Stimulated activated CD4-positive, alpha-beta T cell treated with anti-CD3 and anti-CD28 coated beads, Interleukin-1b, Interleukin-23, amount 100 ng/mL, for 1 hour (primary cell): ENCODE measurements around the gene PLXNA1.

ENCODE experiments used
- DNase-seq, 2 donors: peaks; one replicate each; pipeline ENCODE4 v3.0.0-alpha.2; 2020; ENCODE audit warnings: low read depth in 2 of 2

PLXNA1 gene

DNA sequence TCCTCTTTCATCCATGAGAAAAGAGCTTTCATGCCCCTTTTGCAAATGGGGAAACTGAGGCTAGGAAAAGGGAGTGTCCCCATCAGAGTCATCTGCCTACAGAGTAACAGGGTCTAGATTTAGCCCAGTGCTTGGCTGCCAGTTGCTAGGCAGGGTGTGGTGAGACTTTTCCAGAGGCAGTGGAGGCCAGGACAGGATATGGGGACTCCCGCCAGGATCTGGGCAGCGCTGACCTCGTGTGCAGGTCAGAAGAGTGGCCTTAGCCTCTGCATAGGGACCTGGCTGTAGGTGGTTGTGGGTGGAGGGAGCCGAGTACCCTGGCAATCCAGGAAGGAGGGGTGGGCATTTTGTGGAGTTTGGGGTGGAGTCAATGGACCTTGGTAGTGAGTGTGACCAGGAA is 4.2 kb downstream of the PLXNA1 start:
- DNase-seq = no peak

DNA sequence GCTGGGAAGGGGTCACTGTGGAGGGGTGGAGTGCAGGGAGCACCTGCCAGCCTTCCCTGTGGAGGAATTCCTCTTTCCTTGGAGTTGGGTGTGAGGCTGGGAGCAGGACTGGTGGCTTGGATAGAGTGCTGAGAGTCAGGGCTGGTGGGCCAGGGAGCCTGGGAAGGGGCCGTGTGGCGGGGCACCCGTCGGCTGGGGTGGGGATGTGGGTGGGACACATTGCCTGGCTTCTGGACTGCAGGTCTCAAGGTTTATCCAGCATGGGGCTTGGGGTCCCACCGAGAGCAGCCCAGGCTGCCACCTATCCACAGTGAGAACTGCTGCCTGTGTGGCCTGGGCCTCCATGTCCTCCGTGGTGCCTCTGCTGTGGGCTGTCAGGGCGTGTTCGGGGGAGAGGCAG is 4.7 kb downstream of the PLXNA1 start:
- DNase-seq = no peak

DNA sequence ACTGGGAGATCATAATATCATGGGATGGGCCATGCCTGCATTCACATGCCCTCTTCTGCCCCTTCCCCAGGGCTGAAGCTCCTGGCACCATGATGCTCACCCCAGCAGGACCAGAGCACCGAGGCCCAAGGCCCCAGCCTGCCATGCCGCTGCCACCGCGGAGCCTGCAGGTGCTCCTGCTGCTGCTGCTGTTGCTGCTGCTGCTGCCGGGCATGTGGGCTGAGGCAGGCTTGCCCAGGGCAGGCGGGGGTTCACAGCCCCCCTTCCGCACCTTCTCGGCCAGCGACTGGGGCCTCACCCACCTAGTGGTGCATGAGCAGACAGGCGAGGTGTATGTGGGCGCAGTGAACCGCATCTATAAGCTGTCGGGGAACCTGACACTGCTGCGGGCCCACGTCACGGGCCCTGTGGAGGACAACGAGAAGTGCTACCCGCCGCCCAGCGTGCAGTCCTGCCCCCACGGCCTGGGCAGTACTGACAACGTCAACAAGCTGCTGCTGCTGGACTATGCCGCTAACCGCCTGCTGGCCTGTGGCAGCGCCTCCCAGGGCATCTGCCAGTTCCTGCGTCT is 5.6 kb downstream of the PLXNA1 start:
- no peak for DNase-seq

DNA sequence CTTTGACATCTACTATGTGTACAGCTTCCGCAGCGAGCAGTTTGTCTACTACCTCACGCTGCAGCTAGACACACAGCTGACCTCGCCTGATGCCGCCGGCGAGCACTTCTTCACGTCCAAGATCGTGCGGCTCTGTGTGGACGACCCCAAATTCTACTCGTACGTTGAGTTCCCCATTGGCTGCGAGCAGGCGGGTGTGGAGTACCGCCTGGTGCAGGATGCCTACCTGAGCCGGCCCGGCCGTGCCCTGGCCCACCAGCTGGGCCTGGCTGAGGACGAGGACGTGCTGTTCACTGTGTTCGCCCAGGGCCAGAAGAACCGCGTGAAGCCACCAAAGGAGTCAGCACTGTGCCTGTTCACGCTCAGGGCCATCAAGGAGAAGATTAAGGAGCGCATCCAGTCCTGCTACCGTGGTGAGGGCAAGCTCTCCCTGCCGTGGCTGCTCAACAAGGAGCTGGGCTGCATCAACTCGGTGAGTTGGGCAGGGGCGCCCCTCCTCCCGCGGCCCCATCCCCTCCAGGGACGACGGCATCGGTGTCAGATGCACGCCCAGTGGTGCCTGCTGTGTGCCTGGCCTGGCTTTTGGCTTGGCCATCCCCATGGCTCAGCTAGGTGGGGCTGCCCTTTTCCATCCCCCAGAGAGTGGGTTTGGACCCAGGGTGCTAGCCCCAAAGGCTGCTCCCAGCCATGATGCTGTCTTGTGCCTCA is 6.6 kb downstream of the PLXNA1 start:
- DNase-seq = no peak

DNA sequence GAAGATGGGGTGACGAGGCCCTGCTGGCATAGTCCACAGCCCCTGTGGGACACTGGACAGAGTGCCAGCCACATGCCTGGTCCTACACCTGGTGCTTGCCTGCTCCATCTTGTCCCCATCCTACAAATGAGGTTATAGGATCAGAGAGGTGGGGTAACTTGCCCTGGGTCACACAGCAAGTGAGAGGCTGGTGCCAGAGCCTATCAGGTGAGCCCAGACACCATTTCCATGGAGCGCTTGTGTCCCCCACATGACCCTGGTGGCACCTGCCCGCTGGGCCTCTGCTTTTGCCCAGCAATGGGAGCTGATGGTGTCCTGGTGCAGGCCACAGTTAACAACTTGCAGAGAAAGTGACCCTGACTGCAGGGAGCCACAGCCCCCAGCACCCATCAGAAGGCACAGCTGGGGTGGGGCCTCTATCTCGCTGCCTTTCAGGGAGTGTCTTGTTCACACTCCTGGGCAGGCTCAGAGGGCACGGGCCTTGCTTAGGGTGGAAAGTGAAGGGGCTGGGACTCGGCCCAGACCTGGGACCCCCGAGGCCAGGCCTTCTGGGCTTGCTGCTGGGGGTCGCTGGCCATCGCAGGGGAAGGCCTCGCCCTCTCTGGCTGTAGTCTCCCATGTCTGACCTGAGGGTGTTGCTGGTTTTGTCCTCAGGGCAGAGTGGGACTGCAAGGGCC is 7.2 kb downstream of the PLXNA1 start:
- no peak for DNase-seq

DNA sequence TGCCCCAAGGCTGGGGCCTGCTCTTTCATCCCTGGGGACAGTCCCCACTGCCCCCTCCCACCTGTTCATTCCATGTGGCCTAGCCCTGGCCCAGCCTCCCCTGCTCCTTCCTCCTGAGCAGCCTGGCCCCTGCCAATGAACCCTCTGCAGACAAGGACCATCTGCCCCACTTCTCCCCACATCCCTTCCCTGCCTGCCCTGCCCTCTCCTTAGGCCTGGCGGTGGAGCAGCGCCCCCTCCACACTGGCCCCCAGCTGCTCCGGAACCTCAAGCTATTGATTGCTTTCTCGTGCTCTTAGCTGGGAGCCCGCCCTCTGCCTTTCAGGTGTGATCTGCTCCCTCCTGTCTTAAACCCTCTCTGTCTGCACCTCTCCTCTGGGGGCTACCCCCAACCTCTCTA is 8.0 kb downstream of the PLXNA1 start:
- DNase-seq = no peak

DNA sequence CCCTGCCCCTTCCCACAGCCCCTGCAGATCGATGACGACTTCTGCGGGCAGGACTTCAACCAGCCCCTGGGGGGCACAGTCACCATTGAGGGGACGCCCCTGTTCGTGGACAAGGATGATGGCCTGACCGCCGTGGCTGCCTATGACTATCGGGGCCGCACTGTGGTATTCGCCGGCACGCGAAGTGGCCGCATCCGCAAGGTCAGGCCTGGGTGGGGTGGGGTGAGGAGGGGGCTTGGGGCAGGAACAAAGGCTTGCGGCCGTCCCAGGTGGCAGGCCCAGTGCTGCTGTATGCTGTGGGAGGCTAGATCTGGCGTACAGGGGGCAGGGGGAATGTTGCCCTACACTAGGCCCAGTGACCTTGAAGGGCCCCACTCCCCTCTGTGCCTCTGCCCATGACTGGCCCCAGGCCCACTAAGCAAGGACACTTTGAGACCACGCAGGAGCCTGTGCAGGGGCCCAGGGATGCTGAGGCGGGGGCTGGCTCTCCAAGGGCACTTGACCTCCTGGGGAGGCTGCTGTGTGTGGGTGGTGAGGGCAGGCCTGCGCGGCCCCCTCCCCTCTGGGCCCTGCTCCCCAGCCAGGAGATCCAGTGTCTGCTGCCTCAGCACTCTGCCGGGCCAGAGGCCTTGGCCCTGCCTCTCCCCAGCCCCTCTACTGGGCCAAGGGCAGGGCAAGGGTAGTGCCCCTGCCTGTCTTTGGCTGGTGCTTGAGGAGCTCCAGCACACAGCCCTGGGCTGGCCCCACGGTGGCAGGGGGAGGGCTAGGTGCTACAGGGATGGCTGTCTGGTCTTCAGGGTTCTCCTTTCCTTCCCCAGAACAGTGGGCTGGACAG is 8.7 kb downstream of the PLXNA1 start:
- DNase-seq = no peak

DNA sequence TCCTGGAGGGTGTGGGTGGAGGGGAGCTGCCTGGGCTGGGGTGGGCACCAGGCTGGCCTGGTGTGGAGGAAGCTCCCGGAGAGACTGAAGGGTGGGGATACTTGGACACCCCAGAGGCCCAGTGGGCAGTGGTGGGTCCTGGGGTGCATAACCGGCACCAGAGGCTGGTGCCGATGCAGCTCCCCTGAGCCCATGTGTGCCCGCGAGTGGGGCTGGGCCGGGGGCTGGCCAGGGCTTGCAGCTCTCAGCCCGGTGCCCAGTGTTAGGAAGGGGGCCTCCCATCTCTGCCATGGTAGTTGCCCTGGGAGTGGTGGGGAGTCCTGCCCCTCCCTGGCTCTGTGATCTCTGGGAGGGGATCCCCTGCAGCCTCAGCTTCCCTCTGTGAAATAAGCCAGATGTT is 9.3 kb downstream of the PLXNA1 start:
- DNase-seq = no peak

DNA sequence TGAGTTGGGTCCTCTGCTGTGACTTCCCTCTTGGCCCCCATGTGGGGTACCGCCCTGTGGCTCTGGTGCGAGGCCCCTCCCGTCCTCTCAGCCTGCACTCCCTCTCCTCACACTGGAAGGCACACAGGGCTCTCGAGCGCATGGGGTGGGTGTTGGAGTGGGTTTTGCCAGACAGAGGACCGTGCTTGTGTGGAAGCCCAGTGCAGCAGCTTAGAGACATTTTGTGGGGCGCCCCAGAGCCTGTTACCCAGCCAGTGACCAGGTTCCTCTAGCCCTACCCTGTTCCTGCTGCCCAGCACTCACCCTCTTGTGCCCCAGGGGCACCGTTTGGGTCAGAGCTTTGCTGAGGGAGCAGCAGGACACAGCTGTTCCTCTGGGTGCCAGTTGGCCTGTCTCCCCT is 9.9 kb downstream of the PLXNA1 start:
- DNase-seq = no peak

DNA sequence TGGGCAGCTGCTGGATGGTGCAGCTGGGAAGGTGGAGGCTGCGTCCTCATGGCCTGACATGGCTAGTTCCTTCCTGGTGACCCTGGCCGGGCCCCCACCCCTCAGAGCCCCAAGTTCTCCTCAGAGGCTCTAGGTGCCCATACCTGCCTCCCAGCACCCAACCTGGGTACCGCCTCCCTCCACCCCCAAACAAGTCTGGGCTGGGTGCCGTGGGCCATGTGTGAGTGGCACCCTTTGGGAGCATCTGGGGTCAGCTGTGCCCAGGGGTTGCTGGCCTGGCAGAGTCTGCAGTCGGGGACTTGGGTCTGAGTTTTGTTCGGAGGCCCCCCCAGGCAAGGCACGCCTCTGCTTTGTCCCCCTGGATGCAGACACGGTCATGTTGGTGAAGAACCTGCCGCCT is 10.5 kb downstream of the PLXNA1 start:
- DNase-seq = no peak

DNA sequence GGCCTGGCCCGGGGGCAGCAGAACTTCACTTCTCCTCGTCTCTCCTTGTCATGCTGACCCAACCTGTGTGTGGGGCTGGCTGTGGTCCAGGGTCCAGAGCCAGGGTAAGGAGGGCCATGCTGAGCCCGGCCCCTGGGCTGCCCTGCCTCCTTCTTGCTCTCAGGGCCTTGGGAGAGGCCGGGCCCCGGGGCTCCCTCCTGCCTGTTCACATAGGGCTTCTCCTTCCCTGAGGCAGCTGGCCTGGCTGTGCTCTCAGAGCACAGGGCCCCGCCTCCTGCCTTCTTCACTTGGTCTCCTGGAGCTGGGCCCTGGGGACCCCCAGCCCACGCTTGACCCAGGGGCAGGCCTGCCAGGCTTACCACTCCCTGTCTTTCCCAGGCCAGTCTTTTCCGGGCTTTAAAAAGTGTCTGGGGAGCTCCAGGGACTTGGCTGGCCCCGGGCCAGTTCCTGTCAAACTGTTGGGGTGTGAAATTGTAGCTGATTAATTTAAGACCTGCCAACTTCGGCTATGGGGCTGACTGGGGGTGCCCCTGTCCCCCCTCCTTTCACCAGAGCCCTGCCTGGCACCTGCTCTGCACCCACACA is 11.8 kb downstream of the PLXNA1 start:
- DNase-seq = no peak

DNA sequence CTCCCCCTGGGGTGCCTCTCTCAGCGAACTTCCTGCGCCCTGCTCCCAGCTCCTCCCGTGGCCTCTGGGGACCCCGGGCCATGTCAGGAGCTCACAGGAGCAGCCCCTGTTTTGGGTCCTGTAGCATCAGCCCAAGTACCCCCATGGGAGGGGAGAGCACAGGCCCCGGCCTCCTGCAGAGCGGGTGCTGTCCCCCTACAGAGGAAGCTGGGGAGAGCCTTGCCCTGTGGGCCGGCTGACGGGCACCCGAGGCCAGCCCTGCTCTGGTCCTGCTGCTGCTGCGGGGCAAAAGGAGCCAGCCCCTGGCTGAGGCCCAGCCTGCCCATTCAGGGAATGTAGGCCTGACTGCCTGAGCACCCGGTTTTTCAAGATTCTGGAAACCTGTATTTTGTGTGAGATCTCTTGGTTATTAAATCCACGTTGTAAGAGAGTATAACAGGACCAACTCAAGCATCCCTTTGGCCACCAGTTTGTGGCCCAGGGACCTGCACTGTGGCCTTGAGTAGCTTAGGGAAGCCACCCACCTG is 12.4 kb downstream of the PLXNA1 start:
- DNase-seq = no peak

DNA sequence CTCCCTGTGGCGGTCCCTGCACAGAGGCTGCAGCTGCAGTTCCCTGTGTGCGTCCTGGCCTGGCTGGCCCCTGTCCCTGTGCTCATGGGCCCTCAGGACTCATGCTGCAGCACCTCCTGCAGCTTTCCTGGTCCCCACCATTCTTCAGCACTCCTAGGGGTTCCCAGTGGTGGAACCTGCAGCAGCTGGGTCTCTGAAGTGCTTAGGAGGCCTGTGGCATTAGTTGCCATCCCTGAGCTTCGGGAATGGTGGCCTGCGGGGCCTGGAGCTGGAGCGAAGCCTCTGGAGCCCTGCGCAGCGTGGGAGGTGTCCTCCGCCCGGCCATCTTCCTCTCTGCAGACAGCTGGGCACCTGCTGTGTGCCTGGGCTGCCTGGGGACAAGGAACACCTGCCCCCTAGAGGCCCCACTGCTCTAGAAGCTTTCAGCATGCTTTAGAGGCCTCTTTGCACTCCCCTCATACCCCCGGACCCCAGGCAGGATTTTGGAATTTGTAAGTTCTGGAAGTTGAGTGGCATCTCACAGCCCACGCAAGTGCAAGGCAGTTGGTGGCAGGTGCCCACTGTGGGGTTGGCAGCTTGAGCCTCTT is 13.1 kb downstream of the PLXNA1 start:
- no peak for DNase-seq

DNA sequence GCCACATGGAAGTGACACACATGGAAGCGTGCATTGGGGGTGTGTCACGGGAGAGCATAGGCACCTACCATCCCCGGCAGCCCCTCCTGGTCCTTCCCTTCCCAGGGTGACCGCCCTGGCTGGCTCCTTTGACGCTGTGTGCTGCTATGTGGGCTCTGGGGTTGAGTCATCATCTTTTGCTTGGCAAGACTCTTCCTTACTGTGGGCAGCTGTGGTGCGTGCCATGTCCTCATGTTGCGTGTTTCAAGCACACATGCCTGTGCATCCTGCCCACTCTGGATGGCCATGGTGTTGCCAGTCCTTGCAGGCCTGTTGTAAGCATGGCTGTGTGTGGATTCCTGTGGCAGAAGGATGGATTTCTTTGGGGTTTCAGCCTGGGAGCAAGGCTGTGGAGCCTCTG is 14.0 kb downstream of the PLXNA1 start:
- DNase-seq = no peak

DNA sequence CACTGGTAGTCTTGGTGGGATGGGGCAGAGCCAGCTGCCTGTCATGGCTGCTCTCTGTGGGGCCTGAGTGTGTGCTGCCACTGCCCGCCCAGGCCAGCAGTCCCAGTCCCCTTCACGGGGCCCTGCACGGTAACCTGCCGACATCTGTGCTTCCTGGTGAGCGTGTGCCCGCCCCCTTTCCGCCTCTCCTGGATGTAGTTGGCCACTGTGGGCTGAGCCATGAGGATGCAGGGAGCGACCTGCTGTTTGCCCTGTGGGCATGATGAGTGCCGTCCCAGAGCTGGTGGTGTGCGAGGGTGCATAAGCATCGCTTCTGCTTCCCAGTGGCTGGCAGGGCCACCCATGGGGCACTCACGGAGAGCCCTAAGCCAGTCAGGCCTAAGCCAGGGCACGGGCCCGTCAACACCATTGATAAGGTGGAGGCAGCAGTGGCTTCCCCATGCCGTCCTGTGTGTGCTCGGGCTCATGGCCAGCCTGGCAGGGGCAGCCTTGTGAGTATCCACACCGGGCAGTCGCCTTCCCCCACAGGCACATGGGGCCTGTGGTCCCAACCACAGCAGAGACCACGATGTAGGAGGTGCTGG is 14.6 kb downstream of the PLXNA1 start:
- no peak for DNase-seq

DNA sequence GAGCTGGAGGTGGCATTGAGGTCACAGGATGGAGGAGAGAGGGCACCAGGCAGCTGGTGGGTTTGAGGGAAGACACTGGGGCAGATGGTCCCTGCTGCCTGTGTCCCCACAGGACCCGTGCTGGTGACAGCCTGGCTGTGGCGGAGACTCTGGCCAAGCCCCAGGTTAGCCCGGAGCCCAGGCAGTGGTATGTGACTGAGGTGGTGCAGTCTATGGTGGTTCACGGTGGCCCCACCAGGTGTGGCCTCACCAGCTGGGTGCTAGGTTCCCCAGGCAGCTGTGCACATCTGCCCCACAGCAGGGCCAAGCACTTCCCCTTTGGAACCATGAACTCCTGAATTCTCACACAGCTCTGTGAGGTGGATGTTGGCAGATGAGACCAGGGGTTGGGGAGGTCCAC is 15.4 kb downstream of the PLXNA1 start:
- DNase-seq = no peak

DNA sequence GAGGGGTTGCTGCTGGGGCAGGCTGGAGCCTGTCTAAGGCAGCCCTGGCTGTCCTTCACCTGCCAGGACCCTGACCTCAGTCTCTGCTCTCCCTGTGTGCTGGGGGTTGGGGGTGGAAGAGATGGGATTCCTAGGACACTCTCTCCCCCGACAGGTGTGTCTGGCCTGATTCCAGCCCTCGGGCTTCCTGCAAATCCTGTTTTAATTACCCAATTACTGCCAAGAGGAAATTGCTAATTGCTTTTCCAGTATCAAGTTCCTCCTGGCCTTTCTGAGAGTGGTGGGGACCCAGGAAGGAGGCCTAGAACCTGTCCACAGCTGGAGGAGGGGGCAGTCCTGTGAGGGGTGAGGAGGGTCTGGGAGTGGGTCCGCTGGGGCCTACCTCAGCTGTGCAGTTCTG is 15.8 kb downstream of the PLXNA1 start:
- DNase-seq = no peak

DNA sequence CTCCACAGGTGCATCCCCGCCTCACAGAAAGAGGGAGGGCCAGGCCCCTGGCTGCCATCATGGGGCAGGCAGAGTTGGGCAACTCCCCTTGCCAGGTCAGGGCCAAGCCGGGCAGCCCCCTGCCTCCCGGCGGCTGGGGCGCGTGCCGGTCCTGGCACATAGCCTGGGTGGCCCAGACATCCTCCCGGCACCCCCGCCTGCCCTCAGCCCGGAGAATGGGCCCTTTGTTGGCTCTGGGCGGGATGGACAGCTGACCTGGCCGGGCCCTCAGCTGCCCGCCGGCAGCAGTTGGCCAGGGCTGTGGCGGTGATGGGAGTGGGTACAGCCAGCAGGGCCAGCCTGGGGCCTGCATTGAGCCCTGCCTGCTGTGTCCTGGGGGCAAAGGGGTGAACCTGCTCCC is 16.5 kb downstream of the PLXNA1 start:
- DNase-seq = no peak

DNA sequence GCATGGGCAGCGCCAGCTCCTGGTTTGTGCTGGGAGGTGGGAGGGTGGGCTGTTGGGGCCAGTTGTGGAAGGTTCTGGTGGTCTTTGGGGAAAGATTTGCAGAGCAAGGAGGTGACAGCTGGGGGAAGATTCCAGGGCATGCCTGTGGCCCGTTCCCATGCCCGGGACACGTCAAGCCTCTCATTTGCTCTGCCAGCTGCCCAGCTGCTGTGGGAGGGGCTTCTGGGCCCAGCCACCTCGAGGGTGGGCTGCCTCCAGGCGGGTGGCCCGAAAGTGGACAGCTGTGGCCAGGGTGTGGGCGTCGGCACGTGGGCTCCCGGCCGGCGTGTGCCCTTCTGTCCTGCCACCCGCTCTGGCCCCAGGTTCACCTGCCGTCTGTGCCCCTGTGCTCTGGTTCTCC is 17.2 kb downstream of the PLXNA1 start:
- DNase-seq = no peak

DNA sequence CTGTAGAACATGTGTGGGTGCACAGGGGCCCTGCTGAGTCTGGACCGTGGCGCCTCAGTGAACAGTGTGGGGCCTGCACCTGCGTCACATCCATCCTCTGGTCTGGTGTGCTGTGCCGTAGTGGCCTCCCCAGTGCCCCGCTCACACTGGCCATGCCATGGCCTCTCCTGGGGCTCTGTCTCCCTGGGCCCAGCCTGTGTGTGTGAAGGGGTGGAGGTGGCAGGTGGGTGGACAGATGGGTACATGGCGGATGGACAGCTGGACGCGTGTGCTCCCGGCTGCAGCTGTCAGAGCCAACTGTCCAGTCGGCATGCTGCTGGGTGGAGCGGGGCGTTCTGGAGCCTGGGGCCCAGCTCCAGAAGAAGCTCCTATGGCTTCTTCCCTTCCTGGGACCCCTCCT is 17.8 kb downstream of the PLXNA1 start:
- DNase-seq = no peak

DNA sequence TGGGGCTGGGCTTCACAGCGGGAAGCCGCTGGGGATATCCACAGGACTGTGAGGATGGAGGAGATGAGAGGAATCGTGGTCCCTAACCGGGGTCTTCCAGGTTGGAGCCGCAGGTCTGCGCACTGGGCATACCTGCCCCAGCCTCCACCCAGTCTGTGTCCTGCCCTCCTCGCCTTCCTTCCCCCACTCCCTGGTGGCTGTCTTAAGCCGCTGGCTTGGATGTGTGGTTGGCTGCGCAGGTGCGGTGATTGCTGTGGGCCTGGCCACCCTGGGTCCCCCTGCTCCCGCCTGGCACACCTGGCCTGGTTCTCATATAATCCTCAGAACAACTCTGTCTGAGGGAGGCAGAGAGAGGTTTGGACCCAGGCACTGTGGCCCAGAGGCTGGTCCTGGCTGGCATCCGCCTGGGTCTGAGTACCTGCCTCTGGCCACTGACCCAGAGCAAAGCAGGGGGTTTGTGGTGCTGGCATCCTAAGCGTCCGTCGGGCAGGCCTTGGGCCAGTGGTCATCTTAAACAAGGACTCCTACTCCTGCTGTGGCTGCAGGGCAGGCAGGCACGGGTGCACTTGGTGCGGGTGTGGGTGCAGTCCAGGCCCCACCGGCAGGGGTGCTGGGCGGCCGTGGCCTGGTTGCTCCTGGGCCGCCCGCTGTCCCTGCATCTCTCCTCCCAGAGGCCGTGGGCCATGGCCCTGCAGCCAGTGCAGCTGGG is 18.7 kb downstream of the PLXNA1 start:
- DNase-seq = no peak
